H1 (cell line): ENCODE results near the gene KRTAP1-5. TPM values are rescaled to one million over a fixed set of nuclear protein-coding genes. Genes with fewer than 3 reads are reported as not detected.

ENCODE experiments used
- CTCF ChIA-PET: fragments of 300-600 bp; sonication (Branson Sonifier 250); formaldehyde crosslinking; loops from one replicate; lab custom pipeline; 2021; ENCODE audit not compliant: partially characterized antibody; lab: Charles Lee
- POLR2A ChIA-PET: fragments of 300-600 bp; sonication (Branson Sonifier 250); formaldehyde crosslinking; loops from one replicate; lab custom pipeline; 2021; ENCODE audit warnings: inconsistent platforms; ENCODE audit not compliant: partially characterized antibody; lab: Charles Lee
- DNase-seq, 2 experiments: peaks; one replicate each; pipeline versions ENCODE4 v3.0.0 to v3.0.0-alpha.2; 2010 to 2022; ENCODE audit warnings: low spot score in 2 of 2, low read depth in 1 of 2, mixed read lengths in 1 of 2
- FAIRE-seq: peaks from 2 replicates; lab custom pipeline; 2011; peaks lifted over from hg19 to GRCh38; lab: Jason Lieb, UNC
- H2AFZ ChIP-seq: 2 replicates; pipeline ENCODE4 v1.8.1; 2012; ENCODE audit warnings: low read length, inconsistent platforms
- H2AK5ac ChIP-seq: 2 replicates; pipeline ENCODE4 v1.6.1; 2013; ENCODE audit warnings: low read depth, low read length
- H2BK120ac ChIP-seq: replicated peaks from 2 replicates; pipeline ENCODE3; 2013; ENCODE audit warnings: low read depth, low read length, inconsistent platforms
- H2BK12ac ChIP-seq: 2 replicates; pipeline ENCODE4 v1.6.1; 2013; ENCODE audit warnings: low read depth, low read length
- H2BK15ac ChIP-seq: 2 replicates; pipeline ENCODE4 v1.6.1; 2013; ENCODE audit warnings: low read length
- H2BK20ac ChIP-seq: 2 replicates; pipeline ENCODE4 v1.6.1; 2013; ENCODE audit warnings: low read length
- H2BK5ac ChIP-seq: 2 replicates; pipeline ENCODE4 v1.6.1; 2013; ENCODE audit warnings: low read depth, low read length
- H3K14ac ChIP-seq: 2 replicates; pipeline ENCODE4 v1.6.1; 2013; ENCODE audit warnings: inconsistent platforms; ENCODE audit not compliant: insufficient read length
- H3K18ac ChIP-seq: 2 replicates; pipeline ENCODE4 v1.6.1; 2013; ENCODE audit warnings: low read length; ENCODE audit errors: extremely low read depth
- H3K23ac ChIP-seq: 2 replicates; pipeline ENCODE4 v1.6.1; 2013; ENCODE audit warnings: inconsistent platforms; ENCODE audit not compliant: insufficient read length
- H3K23me2 ChIP-seq: 2 replicates; pipeline ENCODE4 v1.6.1; 2013; ENCODE audit warnings: low read depth, low read length
- H3K27ac ChIP-seq: 2 replicates; pipeline ENCODE4 v1.6.1; 2011; ENCODE audit warnings: low read depth, low read length, inconsistent platforms
- H3K27me3 ChIP-seq, 4 experiments: replicated peaks in 1 of 4; 1 replicate in 1 of 4; 2 replicates in 3 of 4; pipeline versions ENCODE4 v1.6.1 to v1.8.1; 2011 to 2013; ENCODE audit warnings: low read length in 3 of 4, mild to moderate bottlenecking in 3 of 4, inconsistent platforms in 2 of 4, mixed read lengths in 2 of 4, moderate library complexity in 1 of 4; ENCODE audit not compliant: control insufficient read depth in 3 of 4, insufficient read depth in 3 of 4; ENCODE audit errors: extremely low read depth in 1 of 4
- H3K36me3 ChIP-seq, 4 experiments: 2 replicates each; pipeline versions ENCODE4 v1.6.1 to v1.8.1; 2011 to 2013; ENCODE audit warnings: mild to moderate bottlenecking in 4 of 4, low read length in 3 of 4, moderate library complexity in 2 of 4, control low read depth in 1 of 4, inconsistent platforms in 1 of 4; ENCODE audit not compliant: insufficient read depth in 4 of 4, control insufficient read depth in 2 of 4
- H3K4ac ChIP-seq: replicated peaks from 2 replicates; pipeline ENCODE3; 2013; ENCODE audit warnings: low read length, low read depth, mixed read lengths, inconsistent platforms; ENCODE audit not compliant: insufficient read length
- H3K4me1 ChIP-seq, 4 experiments: replicated peaks in 1 of 4; 1 replicate in 1 of 4; 2 replicates in 3 of 4; pipeline versions ENCODE4 v1.6.1 to v1.8.1; 2011 to 2013; ENCODE audit warnings: low read length in 3 of 4, inconsistent platforms in 2 of 4, mixed read lengths in 1 of 4; ENCODE audit not compliant: insufficient read depth in 4 of 4, control insufficient read depth in 3 of 4
- H3K4me2 ChIP-seq, 2 experiments: 2 replicates each; pipeline versions ENCODE4 v1.6.1 to v1.8.1; 2011 to 2013; ENCODE audit warnings: low read depth in 2 of 2, low read length in 2 of 2, control low read depth in 1 of 2, inconsistent platforms in 1 of 2, mild to moderate bottlenecking in 1 of 2; ENCODE audit not compliant: insufficient read depth in 1 of 2
- H3K4me3 ChIP-seq, 4 experiments: fragments of 200-600, 300-600 bp in 1 of 4; sonication (generic), shearing (Covaris generic), sonication (Bioruptor Twin) in 1 of 4; 2 replicates each; pipeline versions ENCODE4 v1.5.1 to v1.8.1; 2011 to 2016; ENCODE audit warnings: low read length in 4 of 4, low read depth in 3 of 4, control low read depth in 2 of 4, inconsistent platforms in 2 of 4, mild to moderate bottlenecking in 2 of 4, mixed read lengths in 1 of 4, moderate library complexity in 1 of 4; ENCODE audit not compliant: insufficient read depth in 2 of 4; ENCODE audit errors: extremely low read depth in 1 of 4
- H3K56ac ChIP-seq: replicated peaks from 2 replicates; pipeline ENCODE3; 2013; ENCODE audit warnings: low read depth, mild to moderate bottlenecking, mixed read lengths, low read length, inconsistent platforms; ENCODE audit not compliant: insufficient read length
- H3K79me1 ChIP-seq: 2 replicates; pipeline ENCODE4 v1.6.1; 2013; ENCODE audit warnings: low read depth, low read length, control low read depth
- H3K79me2 ChIP-seq, 2 experiments: 2 replicates each; pipeline versions ENCODE4 v1.6.1 to v1.8.1; 2012 to 2013; ENCODE audit warnings: low read length in 2 of 2, mild to moderate bottlenecking in 2 of 2, inconsistent platforms in 1 of 2; ENCODE audit not compliant: insufficient read depth in 2 of 2, control insufficient read depth in 1 of 2
- H3K9ac ChIP-seq, 4 experiments: replicated peaks in 1 of 4; 1 replicate in 1 of 4; 2 replicates in 3 of 4; pipeline versions ENCODE4 v1.6.1 to v1.8.1; 2011 to 2013; ENCODE audit warnings: low read depth in 3 of 4, low read length in 3 of 4, control low read depth in 2 of 4, mild to moderate bottlenecking in 2 of 4, moderate library complexity in 2 of 4, inconsistent platforms in 1 of 4; ENCODE audit errors: extremely low read depth in 1 of 4
- H3K9me3 ChIP-seq, 2 experiments: 2 replicates each; pipeline versions ENCODE4 v1.6.1 to v1.8.1; 2012 to 2013; ENCODE audit warnings: mild to moderate bottlenecking in 2 of 2, moderate library complexity in 2 of 2, control low read depth in 1 of 2, inconsistent platforms in 1 of 2, low read depth in 1 of 2, low read length in 1 of 2, mixed read lengths in 1 of 2; ENCODE audit not compliant: insufficient read depth in 2 of 2
- H4K20me1 ChIP-seq, 2 experiments: replicated peaks in 1 of 2; 2 replicates each; pipeline versions ENCODE3 to v1.8.1; 2011 to 2013; ENCODE audit warnings: inconsistent platforms in 2 of 2, low read length in 2 of 2, mild to moderate bottlenecking in 1 of 2; ENCODE audit not compliant: insufficient read depth in 2 of 2, control insufficient read depth in 1 of 2
- H4K5ac ChIP-seq: 2 replicates; pipeline ENCODE4 v1.6.1; 2013; ENCODE audit warnings: low read length, low read depth, mixed read lengths, inconsistent platforms; ENCODE audit not compliant: insufficient read length
- H4K8ac ChIP-seq: 2 replicates; pipeline ENCODE4 v1.8.0; 2013; ENCODE audit warnings: mild to moderate bottlenecking, moderate library complexity, low read length, inconsistent platforms; ENCODE audit not compliant: insufficient read depth; ENCODE audit errors: extremely low read depth
- H4K91ac ChIP-seq: replicated peaks from 2 replicates; pipeline ENCODE3; 2013; ENCODE audit warnings: low read length, mixed read lengths, inconsistent platforms; ENCODE audit not compliant: insufficient read length
- ATF2 ChIP-seq: IDR thresholded peaks from 2 replicates; pipeline ENCODE4 v1.6.1; 2012; ENCODE audit warnings: low read length, inconsistent platforms
- BRCA1 ChIP-seq: IDR thresholded peaks from 2 replicates; pipeline ENCODE4 v1.6.1; 2012; ENCODE audit warnings: low read depth, low read length, improper control_type of control experiment
- RBBP5 ChIP-seq: IDR thresholded peaks from 2 replicates; pipeline ENCODE4 v1.7.1; 2012; ENCODE audit warnings: low read depth, mild to moderate bottlenecking, inconsistent platforms, low read length, moderate library complexity, borderline replicate concordance
- RXRA ChIP-seq: IDR thresholded peaks from 2 replicates; pipeline ENCODE4 v1.6.1; 2011; ENCODE audit warnings: low read depth, mild to moderate bottlenecking, low read length, moderate library complexity; ENCODE audit not compliant: insufficient read depth
- SIN3A ChIP-seq, 2 experiments: IDR thresholded peaks in 1 of 2; conservative IDR thresholded peaks in 1 of 2; 2 replicates each; pipeline ENCODE4 v1.6.1; 2011 to 2012; ENCODE audit warnings: low read length in 2 of 2, improper control_type of control experiment in 1 of 2, low read depth in 1 of 2, mild to moderate bottlenecking in 1 of 2
- USF2 ChIP-seq: IDR thresholded peaks from 2 replicates; pipeline ENCODE4 v1.6.1; 2011; ENCODE audit warnings: low read length, improper control_type of control experiment
- WGBS, 2 experiments: shearing (Covaris generic) in 1 of 2; methylation state at CpG; one replicate each; pipeline versions ENCODE4 v1.1.6 to v1.1.7; 2013 to 2015; ENCODE audit warnings: low lambda C conversion rate in 2 of 2, mixed read lengths in 2 of 2, inconsistent platforms in 1 of 2, low coverage in 1 of 2, missing lambda C conversion rate in 1 of 2; ENCODE audit not compliant: insufficient replicate concordance in 2 of 2, insufficient coverage in 1 of 2, insufficient read length in 1 of 2; ENCODE audit errors: extremely low coverage in 1 of 2, missing lambda C conversion rate in 1 of 2; 5-methylcytosine and 5-hydroxymethylcytosine counted together
- polyA plus RNA-seq, 7 experiments: library from polyadenylated mRNA; depleted of rRNA in 3 of 7; stranded (reverse) in 5 of 7; unstranded in 2 of 7; fragments of >200 nt in 5 of 7; fragments of 200-250 nt in 2 of 7; gene quantifications; 1 replicate in 5 of 7; 2 replicates in 1 of 7; 4 replicates in 1 of 7; pipeline versions ENCODE4 v1.2.1 to v1.2.3, GENCODE V29; 2011 to 2013; ENCODE audit warnings: missing spikeins in 2 of 7, mixed read lengths in 2 of 7
- total RNA-seq: library from RNA; stranded (reverse); fragmentation: NEBNext Ultra II Directional; extraction: Animal tissue kit (Norgen Biotek cat#: 25700); gene quantifications from 2 replicates; pipeline ENCODE4 v1.2.1, GENCODE V29; 2021

KRTAP1-5 gene
- total and polyA plus RNA-seq, 2 of the 8 experiments (the other 6 are each of a cell fraction or from before 2014, with no cell fraction given): not detected

GRCh38 chr17:40996829-40997228, 30.2 kb downstream of the KRTAP1-5 start:
- Histone ChIP-seq H3K4me2 (no peak overlapping the region), H3K4ac (no peak overlapping the region), H2BK5ac (no peak overlapping the region), H3K9ac (no peak overlapping the region), H3K36me3 (no peaks in the 10 kb centered on the region), H2BK15ac (no peak overlapping the region), H2AFZ (no peak overlapping the region), H3K4me3 (no peak overlapping the region)
- DNase-seq: no peak
- whole genome bisulfite sequencing, 2 experiments: 87% methylated on average over 4 of the region's 4 CpGs; no CpG with 5 or more reads in 1 of the 2 experiments
- POLR2A ChIA-PET: interaction anchor here (1.9 kb wide), 1 partner anchor 10 kb away, joined by 4 read pairs; no protein-coding TSS in a partner anchor
- TF ChIP-seq RBBP5: no peak
- no peak for TF ChIP-seq RXRA
- no peak for TF ChIP-seq USF2
- no peak for TF ChIP-seq SIN3A (conservative IDR thresholded peaks at IDR 0.05 in 1 of 2, IDR thresholded peaks at IDR 0.05 in 1 of 2; ENCODE audit: low read depth in 1 of 2, low read length in 2 of 2)
- TF ChIP-seq ATF2: no peak
- TF ChIP-seq BRCA1: no peak
- TF ChIP-seq, all 59 proteins: peak for 0
- Histone ChIP-seq H4K8ac (no peak overlapping the region), H3K79me2 (no peaks in the 10 kb centered on the region), H2BK120ac (no peak overlapping the region), H3K4me1 (peaks cover 0 to 2% (median 0%) of the 10 kb centered on the region in 4 experiments; a peak in 2 of 7 replicates), H2BK20ac (no peak overlapping the region), H2BK12ac (no peak overlapping the region), H3K79me1 (no peaks in the 10 kb centered on the region), H3K27ac (no peak overlapping the region), H3K14ac (no peak overlapping the region), H3K9me3 (no peaks in the 10 kb centered on the region), H4K5ac (no peak overlapping the region), H4K91ac (no peak overlapping the region), H2AK5ac (no peak overlapping the region), H3K27me3 (no peaks in the 10 kb centered on the region), H3K18ac (no peak overlapping the region), H3K23ac (no peak overlapping the region), H3K56ac (no peak overlapping the region), H3K23me2 (no peaks in the 10 kb centered on the region), H4K20me1 (no peaks in the 10 kb centered on the region)
- CTCF ChIA-PET: interaction anchor here (1.6 to 1.7 kb wide), 2 partner anchors 18 to 33 kb away, joined by 3 to 4 read pairs; no protein-coding TSS in a partner anchor
- no peak for FAIRE-seq
